ENCODE measurements around the gene LSMEM2. TPM values are rescaled to one million over a fixed set of nuclear protein-coding genes. Genes with fewer than 3 reads are reported as not detected.

Gene LSMEM2
- polyA plus RNA-seq, 1 donor = 0.58 TPM

- DNase-seq = no peak
Observed at GRCh38 chr3:50322115-50322385, 43.2 kb downstream of the LSMEM2 start.

GRCh38 chr3:50322386-50323091 lies 43.7 kb downstream of the LSMEM2 start, which contains the start of gene HYAL2:
Gene HYAL2, minus strand, starts transcription at chr3:50322745. Its CDS starts 2,256 bp downstream, at chr3:50320489.
- DNase-seq = no peak

DNA sequence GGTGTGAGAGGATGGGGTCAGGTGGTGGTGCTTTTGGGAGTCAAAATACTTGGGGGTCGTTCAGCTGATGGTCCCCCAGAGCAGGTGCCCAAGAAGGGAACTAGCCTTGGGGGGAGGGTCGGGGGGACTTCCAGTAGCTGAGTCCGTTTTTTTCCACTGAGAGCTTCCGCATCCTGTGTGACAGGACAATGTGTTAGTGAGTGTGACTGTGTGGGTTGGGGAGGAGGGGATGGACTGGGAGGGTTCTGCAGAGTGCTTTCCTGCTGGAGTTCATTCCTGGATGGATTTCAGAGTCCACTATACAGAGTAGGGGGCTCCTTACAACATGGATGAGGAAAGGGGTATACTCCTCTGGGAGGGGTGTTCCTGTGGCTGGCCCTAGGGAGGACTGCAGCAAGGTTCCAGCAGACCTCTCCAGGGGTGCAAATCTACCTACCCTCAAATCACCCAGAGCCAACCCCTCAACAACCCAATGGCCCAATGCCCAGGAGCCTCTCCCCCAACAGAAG lies 44.3 kb downstream of the LSMEM2 start:
- no peak for DNase-seq

- no peak for DNase-seq
Observed at GRCh38 chr3:50323614-50324199, 44.8 kb downstream of the LSMEM2 start.

DNA sequence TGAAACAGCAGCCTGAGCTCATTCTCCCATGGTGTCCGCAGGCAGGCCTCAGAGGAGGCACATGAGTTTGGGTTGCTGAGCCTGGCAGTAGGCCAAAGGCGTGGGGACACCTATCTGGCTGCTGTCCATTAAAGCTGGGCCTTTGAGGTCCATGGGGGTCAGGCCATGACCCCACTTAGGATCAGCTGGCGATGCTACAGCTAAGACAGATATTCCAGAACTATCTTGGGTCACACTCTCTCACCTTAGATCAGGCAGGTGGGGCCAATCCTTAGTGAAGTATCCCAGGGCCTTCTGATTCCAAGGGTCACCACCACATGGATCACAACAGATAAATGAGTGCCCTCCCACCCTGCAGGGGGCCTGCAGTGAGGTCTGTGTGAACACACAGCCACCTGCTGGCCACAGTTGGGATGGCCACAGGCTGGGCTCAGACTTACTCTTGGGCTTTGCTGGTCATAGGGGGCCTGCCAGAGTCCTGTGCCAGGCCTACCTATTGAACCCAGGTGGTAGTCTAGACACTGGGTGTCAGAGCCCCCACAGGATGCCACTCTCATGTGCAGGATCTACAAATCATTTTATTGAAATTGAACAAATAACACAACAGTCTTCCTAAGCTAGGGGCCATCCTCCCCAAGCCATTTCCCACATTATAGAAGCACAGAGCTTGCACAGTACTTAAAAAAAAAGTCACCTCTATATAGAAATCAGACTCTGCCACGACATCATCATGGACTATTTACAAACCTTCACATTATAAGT lies 45.6 kb downstream of the LSMEM2 start:
- DNase-seq = no peak

DNA sequence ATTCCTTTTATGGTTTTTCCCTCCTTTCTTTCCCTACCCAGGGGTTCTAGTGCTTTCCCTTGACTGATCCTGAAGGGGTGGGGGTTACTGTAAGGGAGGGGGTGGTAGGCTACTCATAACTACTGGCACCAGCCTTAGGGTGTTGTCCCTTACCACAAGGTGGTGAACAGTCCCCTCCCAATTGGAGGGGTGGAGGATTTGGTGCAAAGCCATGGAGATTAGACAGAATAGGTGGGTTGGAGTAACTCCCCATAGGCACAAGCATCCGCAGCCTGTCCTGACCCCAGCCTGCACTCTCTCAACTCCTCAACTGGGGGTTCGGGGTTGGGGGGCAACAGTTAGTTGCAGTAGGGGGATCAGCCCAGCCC lies 46.2 kb downstream of the LSMEM2 start:
- DNase-seq = no peak

GRCh38 chr3:50325497-50326181 lies 46.8 kb downstream of the LSMEM2 start:
- DNase-seq = no peak

- no peak for DNase-seq
Observed at GRCh38 chr3:50326182-50326541, 47.3 kb downstream of the LSMEM2 start.

DNA sequence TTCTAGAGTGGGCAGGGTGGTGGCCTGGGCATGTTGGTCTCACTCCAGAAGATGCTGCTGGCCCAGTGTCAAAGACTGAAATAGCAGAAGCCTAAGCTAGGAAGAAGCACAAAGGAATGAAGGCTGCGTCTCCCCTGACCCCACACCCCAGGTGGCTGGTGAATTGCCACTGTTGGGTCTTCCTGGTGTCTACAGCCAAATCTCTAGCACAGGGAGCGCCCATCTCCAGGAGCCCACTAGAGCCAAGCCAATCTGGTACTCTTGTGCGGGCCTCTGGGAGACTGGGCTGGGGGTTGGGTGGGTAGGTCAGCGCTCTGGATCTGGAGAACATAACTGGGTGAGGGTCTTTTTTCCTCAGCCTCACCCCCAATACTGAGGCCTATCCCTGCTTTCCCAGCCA lies 48.2 kb downstream of the LSMEM2 start:
- no peak for DNase-seq

- peak; percentile 97 for DNase-seq
Observed at GRCh38 chr3:50327943-50328691, 49.2 kb downstream of the LSMEM2 start, which contains the start of gene TUSC2. Gene TUSC2, minus strand, starts transcription at chr3:50328223. Its CDS starts 124 bp downstream, at chr3:50328099.

DNA sequence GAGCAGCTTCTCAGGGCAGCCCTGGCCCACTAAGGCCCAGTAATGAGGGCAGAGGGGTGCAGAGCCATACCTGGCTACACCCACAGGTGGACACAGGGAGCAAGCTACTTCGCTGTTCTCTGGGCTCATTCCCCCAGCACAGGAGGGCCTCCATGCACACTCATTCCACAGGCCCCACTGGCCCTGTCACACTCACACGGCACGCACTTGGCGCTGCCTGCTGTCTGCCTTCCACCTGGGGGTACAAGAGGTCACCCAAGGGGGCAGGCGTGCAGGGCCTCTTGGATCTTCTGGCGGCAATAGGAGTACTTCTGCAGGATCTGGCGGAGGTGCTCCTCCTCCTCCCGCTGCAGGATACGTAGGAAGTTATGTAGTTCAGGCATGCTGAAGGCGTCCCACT lies 51.4 kb downstream of the LSMEM2 start:
- DNase-seq = no peak

DNA sequence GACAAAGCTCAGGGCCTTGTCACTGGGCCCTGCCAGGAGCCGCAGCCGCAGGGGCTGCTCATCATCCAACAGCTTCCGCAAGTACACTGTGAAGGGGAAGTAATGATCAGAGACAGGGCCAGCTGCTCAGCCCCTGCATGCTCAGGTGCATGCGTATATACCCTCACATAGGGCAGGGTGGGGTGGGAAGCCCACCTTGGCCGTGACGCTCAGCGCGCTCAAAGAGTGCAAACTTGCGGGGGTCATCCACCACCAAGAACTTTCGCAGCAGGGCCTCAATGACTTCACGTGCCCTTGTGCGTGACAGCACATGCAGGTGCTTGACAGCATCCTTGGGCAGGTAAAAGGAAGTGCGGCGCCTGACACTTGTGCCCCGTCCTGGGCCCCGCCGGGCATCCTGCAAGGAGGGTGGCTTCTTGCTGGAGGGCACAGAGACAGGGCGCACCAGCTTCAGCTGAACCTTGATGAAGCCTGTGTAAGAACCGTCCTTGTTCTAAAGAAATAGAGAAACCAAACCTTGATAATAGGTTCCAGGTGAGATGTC lies 52.5 kb downstream of the LSMEM2 start:
- DNase-seq = no peak

DNA sequence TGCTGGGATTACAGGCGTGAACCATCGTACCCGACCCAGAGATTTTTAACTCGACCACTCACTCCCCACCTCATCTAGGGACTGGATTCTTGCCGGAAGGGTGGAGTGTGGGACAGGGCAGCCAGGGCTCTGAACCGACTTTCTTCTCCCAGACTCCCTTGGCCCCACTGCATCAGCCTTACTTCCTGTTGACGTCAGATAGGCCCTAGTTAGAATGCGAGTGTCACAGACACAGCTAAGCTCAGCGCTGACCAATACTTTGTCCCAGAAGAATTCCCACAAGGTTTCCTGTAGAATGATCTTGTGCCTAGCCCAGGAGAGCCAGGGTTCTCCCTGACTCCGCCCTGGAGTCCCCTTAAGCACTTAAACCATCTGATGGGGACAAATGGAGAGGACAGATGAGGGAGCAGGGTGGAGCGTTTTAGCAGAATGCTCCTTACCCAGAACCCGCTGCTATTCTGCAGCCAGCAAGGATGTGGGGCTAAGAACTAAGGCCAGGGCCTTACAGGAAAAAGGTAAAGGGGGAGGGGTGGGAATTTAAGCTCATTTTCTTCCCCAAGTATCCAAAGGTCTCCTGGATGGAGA lies 54.9 kb downstream of the LSMEM2 start:
- no peak for DNase-seq

DNA sequence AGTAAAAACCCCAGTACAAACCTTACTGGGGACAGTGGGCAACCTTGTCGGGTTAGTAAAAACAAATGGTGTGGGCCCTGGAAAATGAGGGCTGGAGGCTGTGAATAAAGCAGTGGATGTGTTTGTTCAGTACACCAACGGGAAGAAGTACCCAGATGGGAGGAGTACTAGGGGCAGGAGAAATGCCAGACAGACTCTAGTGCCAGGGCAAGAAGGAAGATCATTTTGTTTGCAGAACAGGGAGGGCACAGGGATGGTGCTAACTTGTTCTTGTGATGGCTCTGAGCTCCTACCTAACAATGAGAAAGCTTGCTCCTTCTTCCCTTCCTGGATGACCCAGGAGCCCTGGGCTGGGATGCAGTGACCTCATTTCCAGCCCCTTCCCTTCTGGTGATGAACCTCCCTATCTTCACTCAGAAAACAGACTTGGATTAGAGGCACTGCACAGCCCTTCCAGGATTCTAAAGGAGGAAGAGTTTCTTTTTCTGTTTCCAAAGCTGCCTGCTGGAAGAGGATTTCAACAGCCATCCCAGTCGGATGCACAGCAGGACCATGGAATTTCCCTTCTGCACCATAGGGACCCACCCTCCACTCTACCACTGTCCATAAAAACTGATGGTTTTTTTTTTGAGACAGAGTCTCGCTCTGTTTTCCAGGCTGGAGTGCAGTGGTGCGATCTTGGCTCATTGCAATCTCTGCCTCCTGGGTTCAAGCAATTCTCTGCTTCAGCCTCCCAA lies 55.6 kb downstream of the LSMEM2 start:
- DNase-seq = no peak

DNA sequence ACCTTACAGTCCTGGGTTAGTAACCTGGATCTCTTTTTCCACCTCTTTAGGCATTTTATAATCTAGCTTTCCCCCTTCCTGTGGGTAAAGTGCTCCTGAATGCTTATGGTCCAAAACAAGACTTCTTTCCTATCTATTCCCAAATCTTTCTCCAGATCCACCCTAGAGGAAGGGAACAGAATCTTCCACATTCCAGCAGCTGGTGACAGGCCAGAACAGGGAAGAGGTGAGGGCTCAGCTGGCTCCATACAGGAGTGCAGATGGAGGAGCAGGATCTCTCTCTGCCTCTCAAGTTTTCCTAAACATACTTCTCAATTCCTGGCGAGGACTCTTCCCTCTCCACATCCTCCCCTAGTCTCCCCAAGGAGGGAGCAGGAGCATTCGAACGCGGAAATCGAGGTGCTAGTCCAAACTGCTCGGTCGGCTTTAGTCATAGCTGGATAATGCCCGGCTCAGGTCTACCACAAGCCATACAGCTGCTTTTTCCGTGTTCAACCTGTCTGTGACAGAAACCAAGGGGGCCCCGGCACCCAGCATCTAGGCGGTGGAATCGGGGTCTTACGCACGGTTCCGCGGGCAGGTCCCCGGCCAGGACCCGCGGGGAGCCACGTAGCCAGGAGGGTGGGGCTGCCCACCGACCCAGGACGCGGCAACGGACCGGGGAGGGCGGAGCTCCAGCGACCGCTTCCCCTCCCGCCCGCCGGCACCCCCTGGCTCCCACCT lies 57.7 kb downstream of the LSMEM2 start:
- DNase-seq = no peak

GRCh38 chr3:50337175-50337861 lies 58.4 kb downstream of the LSMEM2 start:
- DNase-seq = peak; percentile 97

Data from left kidney (tissue), 2 donors.